Measurements from ENCODE around the gene SMCR8. TPM values are rescaled to one million over a fixed set of nuclear protein-coding genes. Genes with fewer than 3 reads are reported as not detected.

SMCR8 gene
- total and polyA plus RNA-seq, 2 donors (not counting 3 experiments of a cell fraction or from before 2014, with no cell fraction given), result 9.5 to 17.6 TPM

- dilution Hi-C loops (cut with MboI; ENCODE audit: extremely low pct_ligation_motif_present, low sequenced_read_pairs) (no loop called here), intact Hi-C loops (cut with micrococcal nuclease) (no loop called here)
- Histone ChIP-seq H3K79me2 (ENCODE audit: control insufficient read depth, insufficient read depth, low read length) (no peaks in the 10 kb centered on the region), H2AFZ (ENCODE audit: low read depth, low read length) (no peak overlapping the region), H3K4me1 (ENCODE audit: control insufficient read depth, extremely low read depth, insufficient read depth, low read length) (no peaks in the 10 kb centered on the region), H4K20me1 (replicated peaks; ENCODE audit: control insufficient read depth, extremely low read depth, insufficient read depth, low read length) (no peaks in the 10 kb centered on the region), H3K27ac (ENCODE audit: insufficient read depth, low read depth, low read length) (no peak overlapping the region), H3K36me3 (ENCODE audit: control insufficient read depth in 2 of 2, extremely low read depth in 1 of 2, insufficient read depth in 2 of 2, low read length in 2 of 2) (peaks cover 32 to 51% of the 10 kb centered on the region in 2 experiments), H3K4me2 (ENCODE audit: insufficient read depth, low read length) (no peak overlapping the region), H3K9me1 (replicated peaks; ENCODE audit: control insufficient read depth, extremely low read depth, insufficient read depth, low read length) (no peaks in the 10 kb centered on the region), H3K9me3 (replicated peaks; ENCODE audit: control insufficient read depth, insufficient read depth, low read length) (no peaks in the 10 kb centered on the region), H3K4me3 (replicated peaks in 1 of 3; ENCODE audit: insufficient read depth in 1 of 3, low read depth in 1 of 3, low read length in 3 of 3) (no peak overlapping the region), H3K9ac (replicated peaks; ENCODE audit: extremely low read depth, insufficient read depth, low read length) (no peak overlapping the region), H3K27me3 (ENCODE audit: control insufficient read depth in 2 of 2, insufficient read depth in 2 of 2, low read length in 2 of 2) (no peaks in the 10 kb centered on the region)
- CTCF ChIA-PET, result no interaction called here
- TF ChIP-seq MAX (IDR thresholded peaks at IDR 0.05; ENCODE audit: insufficient read depth, insufficient read length) (no peak), POLR2A (IDR thresholded peaks at IDR 0.05; ENCODE audit: low read depth, low read length) (no peak), JUN (IDR thresholded peaks at IDR 0.05; ENCODE audit: borderline replicate concordance, insufficient read depth, insufficient read length, low read depth) (no peak), EZH2 (IDR thresholded peaks at IDR 0.05; ENCODE audit: borderline replicate concordance, low read depth, low read length, severe bottlenecking) (no peak), MYC (IDR thresholded peaks at IDR 0.05; ENCODE audit: low read depth, low read length) (no peak), FOS (IDR thresholded peaks at IDR 0.05; ENCODE audit: borderline replicate concordance, insufficient read depth, low read length) (no peak), GATA2 (IDR thresholded peaks at IDR 0.05; ENCODE audit: insufficient read depth, insufficient read length, low read depth, low read length) (no peak), POLR2AphosphoS5 (IDR thresholded peaks at IDR 0.05; ENCODE audit: insufficient read depth, low read depth, low read length) (no peak), CTCF (IDR thresholded peaks at IDR 0.05; ENCODE audit: extremely low read depth in 1 of 2, insufficient read depth in 1 of 2, low read depth in 1 of 2, low read length in 2 of 2) (no peak)
- DNase-seq (ENCODE audit: low read depth, low spot score) (no peak), FAIRE-seq (no peak)
- no TSS peak for BruUV-seq (replicated peaks)
- POLR2A ChIA-PET, result no interaction called here
Observed at GRCh38 chr17:18280249-18280648, 34.8 kb upstream of the SMCR8 start.
